ENCODE results near the gene RAB27A.

DNA sequence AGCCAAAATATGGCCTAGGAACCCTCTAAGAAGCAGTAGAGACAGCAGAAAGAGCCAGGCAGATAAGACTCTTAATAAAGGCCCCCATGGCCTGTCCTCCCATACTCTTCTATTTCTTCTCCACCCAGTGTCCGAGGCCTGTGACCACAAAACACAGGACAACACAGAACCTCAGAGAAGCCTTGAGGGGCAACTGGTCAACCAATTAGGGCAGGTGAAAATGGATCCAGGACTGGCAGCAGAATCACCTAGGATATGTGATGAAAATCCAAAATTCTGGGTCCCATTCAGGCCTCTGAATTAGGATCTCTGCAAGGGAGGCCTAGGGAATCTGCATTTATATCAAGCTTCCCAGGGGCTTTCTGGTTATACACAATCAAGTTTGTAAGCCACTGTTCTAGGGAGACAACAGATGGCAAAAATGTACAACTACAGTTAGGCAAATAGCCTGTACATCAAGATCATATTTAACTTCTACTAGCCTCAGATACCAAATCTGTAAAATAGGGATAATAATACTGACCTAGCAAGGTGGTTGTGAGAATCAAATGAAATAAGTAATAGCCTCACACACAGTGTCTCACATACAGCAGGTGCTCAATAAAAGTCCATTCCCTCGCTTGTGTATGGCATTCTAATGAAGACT is 10.4 kb downstream of the RAB27A start:
- TF ChIP-seq EGR1 (IDR thresholded peaks at IDR 0.05; ENCODE audit: borderline replicate concordance, low read depth, low read length) = no peak
- no peak for TF ChIP-seq SRF (IDR thresholded peaks at IDR 0.05; ENCODE audit: low read depth, low read length)
- no peak for TF ChIP-seq TAF1 (IDR thresholded peaks at IDR 0.05; ENCODE audit: low read depth, low read length)
- TF ChIP-seq GTF2F1 (IDR thresholded peaks at IDR 0.05; ENCODE audit: borderline replicate concordance, low read depth, low read length) = no peak
- no peak for TF ChIP-seq CEBPB (IDR thresholded peaks at IDR 0.05; ENCODE audit: low read depth, low read length)
- no peak for TF ChIP-seq MAFK (IDR thresholded peaks at IDR 0.05; ENCODE audit: low read depth, low read length)
- TF ChIP-seq POLR2A (IDR thresholded peaks at IDR 0.05; ENCODE audit: control extremely low read depth in 1 of 2, low read depth in 2 of 2, low read length in 2 of 2) = no peak
- TF ChIP-seq ATF2 (IDR thresholded peaks at IDR 0.05; ENCODE audit: low read length) = no peak
- TF ChIP-seq EP300 (IDR thresholded peaks at IDR 0.05; ENCODE audit: borderline replicate concordance in 1 of 2, low read depth in 2 of 2, low read length in 2 of 2) = no peak
- no peak for TF ChIP-seq CTCF (IDR thresholded peaks at IDR 0.05; ENCODE audit: control extremely low read depth in 1 of 3, insufficient read depth in 1 of 3, low read depth in 1 of 3, low read length in 3 of 3)
- no peak for TF ChIP-seq YY1 (IDR thresholded peaks at IDR 0.05; ENCODE audit: low read depth, low read length)
- no peak for TF ChIP-seq SIN3A (conservative IDR thresholded peaks at IDR 0.05 in 1 of 2, IDR thresholded peaks at IDR 0.05 in 1 of 2; ENCODE audit: low read depth in 1 of 2, low read length in 2 of 2)
- TF ChIP-seq, protein P1, sequence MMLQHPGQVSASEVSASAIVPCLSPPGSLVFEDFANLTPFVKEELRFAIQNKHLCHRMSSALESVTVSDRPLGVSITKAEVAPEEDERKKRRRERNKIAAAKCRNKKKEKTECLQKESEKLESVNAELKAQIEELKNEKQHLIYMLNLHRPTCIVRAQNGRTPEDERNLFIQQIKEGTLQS (IDR thresholded peaks at IDR 0.05; ENCODE audit: insufficient read depth, low read depth, low read length) = no peak
